Eye (tissue), 1 donor: ENCODE data around the gene TMEM87A.
"Not testable (repeated sequence)": the region's sequence is repeated elsewhere in the genome, so short reads cannot be mapped to it uniquely, and the experiment has no call there.

Experiments
- DNase-seq: peaks from one replicate; pipeline ENCODE4 v3.0.0-alpha.2; 2015

Gene TMEM87A

GRCh38 chr15:42270551-42270950 is 2.7 kb downstream of the TMEM87A start:
- no peak for DNase-seq

DNA sequence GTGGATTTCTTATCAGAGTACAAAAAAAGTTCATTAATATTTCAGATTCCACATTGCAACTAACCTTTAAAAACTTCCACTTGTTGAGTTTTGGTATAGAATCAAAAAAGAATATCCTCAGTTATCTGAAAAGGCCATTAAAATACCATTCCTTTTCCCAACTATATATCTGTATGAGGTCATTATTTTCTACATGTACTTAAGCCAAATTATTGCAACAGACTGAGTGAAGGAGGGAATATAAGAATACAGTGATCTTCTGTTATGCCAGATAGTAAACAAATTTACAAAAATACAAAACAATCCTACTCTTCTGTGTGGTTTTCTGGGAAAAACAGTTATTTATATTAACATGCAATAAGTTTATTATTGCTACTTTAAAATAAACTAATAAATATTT is 5.9 kb downstream of the TMEM87A start:
- DNase-seq = no peak

- DNase-seq = no peak
Measured at GRCh38 chr15:42264795-42265194, 8.4 kb downstream of the TMEM87A start.

DNA sequence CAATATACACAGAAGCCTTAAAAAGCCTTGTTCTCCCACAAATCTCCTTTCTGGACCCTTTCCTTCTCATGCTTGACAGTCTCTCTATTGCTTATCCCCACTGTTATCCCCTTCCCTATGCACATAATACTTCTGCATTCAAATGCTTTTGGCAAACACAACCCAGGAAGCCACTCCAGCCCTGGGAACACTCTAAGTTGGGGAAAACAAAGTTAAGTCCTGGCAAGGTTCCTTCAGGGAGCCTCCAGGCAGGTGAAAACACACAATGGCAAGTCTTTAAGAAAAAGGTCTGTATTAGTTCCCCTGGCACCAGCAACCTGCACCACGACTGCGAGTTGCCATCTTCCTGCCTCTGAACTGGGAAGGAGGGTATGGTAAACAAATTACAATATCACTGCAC is 19.9 kb downstream of the TMEM87A start:
- DNase-seq = no peak

DNA sequence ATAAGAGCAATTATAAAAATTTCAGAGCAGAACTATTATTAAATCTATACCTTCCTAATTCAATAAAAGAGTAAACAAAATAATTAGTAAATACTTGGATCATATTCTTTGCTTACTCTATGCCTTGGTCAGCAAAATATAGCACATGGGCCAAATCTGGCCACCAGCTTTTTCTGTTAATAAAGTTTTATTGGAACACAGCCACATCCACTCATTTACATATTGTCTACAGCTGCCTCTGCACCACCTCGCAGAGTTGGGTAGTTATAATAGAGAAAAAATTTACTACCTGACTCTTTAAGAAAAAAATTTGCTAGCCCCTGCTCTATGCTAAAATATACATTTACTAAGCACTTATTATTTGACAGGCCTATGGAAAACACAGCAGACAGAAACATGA is 32.4 kb downstream of the TMEM87A start:
- no peak for DNase-seq

GRCh38 chr15:42239528-42240182 is 33.6 kb downstream of the TMEM87A start:
- DNase-seq = no peak

- DNase-seq = no peak
Measured at GRCh38 chr15:42233107-42233506, 40.1 kb downstream of the TMEM87A start.

- no peak for DNase-seq
Measured at GRCh38 chr15:42232606-42233005, 40.6 kb downstream of the TMEM87A start.

GRCh38 chr15:42231088-42231487 is 42.1 kb downstream of the TMEM87A start:
- no peak for DNase-seq

- DNase-seq = not testable (repeated sequence)
Measured at GRCh38 chr15:42228981-42229380, 44.3 kb downstream of the TMEM87A start.

DNA sequence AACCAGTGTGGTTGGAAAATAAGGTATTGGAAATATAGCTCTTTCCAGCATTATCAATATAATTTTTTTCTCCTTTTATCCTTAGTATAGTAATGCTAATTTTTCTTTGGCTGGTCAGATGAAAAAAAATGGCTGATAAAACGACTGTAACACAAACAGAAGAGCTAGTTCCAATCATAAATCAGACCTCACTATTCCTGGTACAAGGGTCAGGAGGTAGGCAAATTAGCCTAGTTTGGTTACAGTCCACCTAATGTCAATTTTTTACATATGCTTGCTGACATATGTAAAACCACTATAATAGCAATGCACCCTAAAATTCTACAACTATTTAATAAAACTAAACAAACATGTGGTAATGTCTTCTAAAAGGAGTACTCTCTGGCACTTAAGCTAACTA is 45.2 kb downstream of the TMEM87A start:
- no peak for DNase-seq

DNA sequence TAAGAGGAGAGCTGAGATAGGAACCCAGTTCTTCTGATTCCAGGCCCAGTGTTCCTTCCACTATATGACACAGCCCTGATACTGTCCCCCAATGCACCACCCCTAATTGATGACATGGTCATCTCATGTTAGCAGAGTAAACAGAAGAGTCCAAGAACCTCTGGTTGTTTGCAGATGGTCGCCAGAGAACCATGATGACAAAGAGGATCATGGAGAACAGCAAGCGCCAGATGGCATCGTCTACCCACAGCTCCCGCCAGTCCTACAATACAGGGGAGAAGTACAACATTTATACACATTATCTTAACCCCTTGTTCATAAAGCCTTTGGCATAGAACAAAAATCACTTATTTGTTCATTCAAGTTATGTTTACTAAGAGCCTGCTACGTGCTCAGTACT is 46.6 kb downstream of the TMEM87A start:
- DNase-seq = no peak

DNA sequence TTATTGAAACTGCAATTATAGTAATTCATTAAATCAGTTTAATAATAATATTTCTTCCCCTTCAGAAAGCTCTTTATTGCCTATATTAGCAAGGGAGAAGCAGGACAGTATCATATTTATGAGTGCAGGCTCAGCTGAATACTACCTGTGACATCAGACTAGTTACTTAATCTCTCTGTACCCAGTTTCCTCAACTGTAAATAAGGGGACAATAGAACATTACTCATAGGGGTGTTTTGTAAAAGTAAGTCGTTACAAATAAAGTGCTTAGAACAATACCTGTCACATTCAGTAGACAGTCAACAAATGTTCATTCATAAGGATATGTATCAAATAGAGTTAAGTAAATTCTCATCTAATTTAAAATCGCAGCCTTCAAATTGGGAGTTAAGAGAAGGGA is 53.0 kb downstream of the TMEM87A start:
- no peak for DNase-seq

- DNase-seq = no peak
Measured at GRCh38 chr15:42218953-42219592, 54.2 kb downstream of the TMEM87A start.

DNA sequence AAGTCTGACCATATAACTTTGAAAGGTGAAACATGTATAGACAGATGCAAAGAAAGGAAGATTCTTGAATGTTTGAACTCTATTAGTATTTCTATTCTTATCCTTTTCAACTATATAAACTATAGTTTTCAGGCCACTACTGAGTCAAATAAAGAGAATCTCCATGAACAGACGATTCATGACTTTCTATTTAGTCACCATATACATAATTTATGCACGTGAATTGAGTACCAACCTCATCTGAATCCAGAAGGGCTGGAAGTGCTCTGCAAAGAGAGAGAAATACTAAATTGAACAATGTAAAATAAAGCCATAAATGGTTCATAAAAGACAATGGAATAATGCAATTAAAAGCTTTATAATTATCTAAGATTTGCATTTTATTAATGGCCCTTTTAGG is 55.7 kb downstream of the TMEM87A start:
- DNase-seq = no peak

DNA sequence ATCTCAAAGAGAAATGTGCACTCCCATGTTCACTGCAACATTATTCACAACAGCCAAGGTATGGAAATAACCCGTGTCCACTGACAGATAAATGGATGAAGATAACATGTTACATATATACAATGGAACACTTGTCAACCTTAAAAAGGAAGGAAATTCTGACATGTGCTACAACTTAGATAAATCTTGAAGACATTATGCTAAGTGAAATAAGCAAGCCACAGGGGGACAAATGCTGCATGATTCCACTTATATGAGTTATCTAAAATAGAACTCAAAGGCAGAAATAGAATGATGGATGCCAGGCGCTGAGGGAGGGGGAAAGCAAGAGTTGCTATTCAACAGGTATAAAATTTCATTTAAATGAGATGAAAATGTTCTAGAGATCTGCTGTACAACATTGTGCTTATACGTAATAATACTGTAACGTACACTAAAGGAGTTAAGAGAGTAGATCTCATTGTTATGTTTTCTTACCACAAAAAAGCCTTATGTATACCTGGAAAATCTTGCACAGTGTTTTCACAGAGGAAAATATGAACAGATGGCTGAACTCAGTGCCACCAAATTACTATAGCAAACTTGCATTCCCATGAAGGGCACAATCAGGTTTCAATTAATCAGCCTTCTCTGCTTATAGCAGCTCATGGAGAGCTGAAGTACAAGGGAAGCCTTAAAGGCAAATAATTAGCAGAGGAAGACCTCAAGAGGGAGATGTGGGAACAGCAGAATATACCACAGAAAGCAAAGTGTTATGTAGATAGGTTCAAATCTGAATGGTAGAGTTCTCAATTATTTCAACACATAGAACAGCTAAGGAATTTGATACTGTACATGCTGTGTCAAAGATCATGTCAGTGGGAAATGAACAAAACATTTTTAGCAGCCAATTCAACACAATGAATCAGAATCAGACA is 57.1 kb downstream of the TMEM87A start:
- no peak for DNase-seq

GRCh38 chr15:42214600-42214999 is 58.6 kb downstream of the TMEM87A start:
- no peak for DNase-seq

GRCh38 chr15:42213511-42213910 is 59.7 kb downstream of the TMEM87A start:
- DNase-seq = no peak

- DNase-seq = no peak
Measured at GRCh38 chr15:42210696-42211095, 62.5 kb downstream of the TMEM87A start.

DNA sequence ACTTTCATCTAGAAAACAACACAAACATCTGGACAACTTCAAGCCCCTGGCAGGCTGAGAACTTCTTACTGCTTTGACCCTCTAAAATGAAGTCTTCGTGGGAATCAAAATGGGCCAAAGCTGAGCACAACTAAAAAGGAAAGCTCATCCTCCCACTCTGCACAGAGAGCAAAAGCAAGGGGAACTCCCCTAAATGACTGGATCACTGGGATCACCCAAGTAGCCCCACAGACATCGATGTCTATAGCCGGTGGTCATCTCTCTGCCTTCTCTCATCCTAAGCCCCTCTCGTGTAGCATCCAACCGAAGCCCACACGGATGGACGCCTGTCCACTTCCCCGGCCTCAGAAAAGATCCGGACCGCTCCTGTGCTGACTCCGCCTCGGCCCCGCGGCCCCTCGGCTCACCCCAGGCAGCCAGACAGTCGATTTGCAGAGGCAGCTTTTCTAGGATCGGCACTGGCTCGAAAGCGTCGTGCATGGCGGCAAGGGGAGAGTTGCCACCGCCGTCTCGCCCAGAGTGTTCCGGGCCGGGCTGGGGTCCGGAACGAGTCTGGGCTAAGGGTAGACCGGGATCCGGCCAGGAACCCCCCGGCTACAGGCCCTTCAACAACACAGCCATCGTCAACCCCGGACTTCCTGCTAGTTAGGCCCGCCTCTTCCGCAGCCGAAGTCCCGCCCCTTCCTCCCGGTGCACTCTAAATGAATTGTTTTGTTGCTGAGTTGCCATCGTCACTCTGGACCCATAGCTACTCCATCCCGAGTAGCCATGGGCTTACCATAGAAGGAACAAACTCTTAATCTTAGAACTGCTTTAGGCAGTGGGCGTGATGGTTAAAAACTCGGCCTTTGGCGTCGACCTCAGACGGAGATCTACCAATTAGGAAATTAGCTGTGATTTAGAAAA is 65.3 kb downstream of the TMEM87A start, which contains the start of gene VPS39:
Gene VPS39 (minus strand): TSS at position 631 of the 906 bp plus-strand sequence. CDS start 151 bp downstream, at position 480.
- DNase-seq = peak; percentile 93

- DNase-seq = no peak
Measured at GRCh38 chr15:42206406-42206805, 66.8 kb downstream of the TMEM87A start.

DNA sequence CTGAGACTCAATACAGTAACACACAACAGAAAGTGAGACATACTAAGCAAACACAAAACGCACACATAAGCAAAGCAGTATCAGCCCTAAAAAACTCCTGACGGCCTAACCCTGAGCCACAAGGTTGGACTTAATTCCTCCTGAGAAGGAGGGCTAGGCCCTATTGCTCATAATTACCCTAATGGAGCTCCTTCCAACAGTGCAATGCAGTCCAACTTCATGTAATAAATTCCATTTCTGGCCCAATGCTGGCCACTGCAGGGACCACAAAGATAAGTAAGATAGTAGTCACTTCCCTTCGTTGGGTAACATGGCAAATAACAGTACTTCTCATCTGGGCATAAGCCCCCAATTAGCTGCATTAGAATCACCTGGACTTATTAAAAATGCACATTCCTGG is 69.3 kb downstream of the TMEM87A start:
- DNase-seq = no peak

- DNase-seq = no peak
Measured at GRCh38 chr15:42202653-42203052, 70.6 kb downstream of the TMEM87A start.
